Chondrocyte (in vitro differentiated cells): ENCODE measurements around the gene CHSY1. TPM values are rescaled to one million over a fixed set of nuclear protein-coding genes. Genes with fewer than 3 reads are reported as not detected.

Source experiments
- DNase-seq: peaks from one replicate; pipeline ENCODE4 v3.0.0; 2021; ENCODE audit warnings: mixed read lengths, low spot score
- H3K27ac Mint-ChIP-seq: one replicate; pipeline ENCODE4 v1.8.0; 2021; ENCODE audit warnings: mild to moderate bottlenecking, moderate library complexity, mixed read lengths; ENCODE audit not compliant: unreplicated experiment
- H3K27me3 Mint-ChIP-seq: 2 replicates; pipeline ENCODE4 v1.8.0; 2021; ENCODE audit warnings: low read depth, mixed read lengths
- H3K36me3 Mint-ChIP-seq: 2 replicates; pipeline ENCODE4 v1.8.0; 2021; ENCODE audit warnings: low read depth, mixed read lengths
- H3K4me1 Mint-ChIP-seq: 2 replicates; pipeline ENCODE4 v1.8.0; 2021; ENCODE audit warnings: low read depth, mild to moderate bottlenecking, mixed read lengths
- H3K4me3 Mint-ChIP-seq: one replicate; pipeline ENCODE4 v1.8.0; 2021; ENCODE audit warnings: mild to moderate bottlenecking, moderate library complexity, mixed read lengths; ENCODE audit not compliant: unreplicated experiment
- H3K9me3 Mint-ChIP-seq: 2 replicates; pipeline ENCODE4 v1.8.0; 2021; ENCODE audit warnings: low read depth, mixed read lengths
- CTCF ChIP-seq: fragments of 200-600 bp; sonication (generic); IDR thresholded peaks from 2 replicates; pipeline ENCODE4 v1.5.0; 2021; ENCODE audit warnings: antibody characterized with exemption, mild to moderate bottlenecking, moderate library complexity
- total RNA-seq: library from RNA; stranded (reverse); gene quantifications from 3 replicates; pipeline ENCODE4 v1.2.1, GENCODE V29; 2021

The CHSY1 gene
- total RNA-seq, 1 donor from 2014 or later, result 60.9 TPM

GRCh38 chr15:101213570-101213969 lies 38.3 kb downstream of the CHSY1 start:
- no peak for TF ChIP-seq CTCF
- H3K36me3 Mint-ChIP-seq, result peaks cover 2% of the 10 kb centered on the region
- DNase-seq, result no peak
- H3K4me1 Mint-ChIP-seq, result peaks cover 43% of the 10 kb centered on the region
- H3K4me3 Mint-ChIP-seq, result no peak overlapping the region
- no peaks in the 10 kb centered on the region for H3K9me3 Mint-ChIP-seq
- no peak overlapping the region for H3K27ac Mint-ChIP-seq
- H3K27me3 Mint-ChIP-seq, result no peaks in the 10 kb centered on the region

DNA sequence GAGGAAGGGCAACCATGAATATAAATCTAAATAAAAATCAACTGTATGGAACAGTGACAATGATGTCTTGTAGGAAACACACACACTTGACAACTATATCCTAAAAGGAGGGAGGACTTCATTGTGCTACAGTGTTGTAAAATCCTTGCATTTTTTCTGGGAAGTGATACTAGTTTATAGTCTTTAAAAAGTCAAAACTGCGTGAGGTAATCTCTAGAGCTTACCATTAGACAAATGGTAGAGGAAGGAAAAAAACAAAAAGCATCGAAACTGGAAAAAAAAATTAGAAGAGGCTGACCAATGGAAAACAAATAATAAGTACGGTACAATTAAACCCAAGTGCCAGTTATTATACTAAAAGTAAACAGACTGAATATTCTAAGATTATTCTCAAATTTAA lies 38.7 kb downstream of the CHSY1 start:
- no peak for TF ChIP-seq CTCF
- H3K27ac Mint-ChIP-seq, result no peak overlapping the region
- no peak overlapping the region for H3K4me3 Mint-ChIP-seq
- H3K36me3 Mint-ChIP-seq, result peaks cover 2% of the 10 kb centered on the region
- H3K9me3 Mint-ChIP-seq, result no peaks in the 10 kb centered on the region
- peaks cover 43% of the 10 kb centered on the region for H3K4me1 Mint-ChIP-seq
- DNase-seq, result no peak
- H3K27me3 Mint-ChIP-seq, result no peaks in the 10 kb centered on the region

- Mint-ChIP-seq H3K27me3 (no peaks in the 10 kb centered on the region), H3K4me3 (no peak overlapping the region), H3K4me1 (peaks cover 49% of the 10 kb centered on the region), H3K36me3 (peaks cover 2% of the 10 kb centered on the region), H3K9me3 (no peaks in the 10 kb centered on the region), H3K27ac (no peak overlapping the region)
- no peak for DNase-seq
- no peak for TF ChIP-seq CTCF
These were observed 40.0 kb downstream of the CHSY1 start for GRCh38 chr15:101211897-101212296.

DNA sequence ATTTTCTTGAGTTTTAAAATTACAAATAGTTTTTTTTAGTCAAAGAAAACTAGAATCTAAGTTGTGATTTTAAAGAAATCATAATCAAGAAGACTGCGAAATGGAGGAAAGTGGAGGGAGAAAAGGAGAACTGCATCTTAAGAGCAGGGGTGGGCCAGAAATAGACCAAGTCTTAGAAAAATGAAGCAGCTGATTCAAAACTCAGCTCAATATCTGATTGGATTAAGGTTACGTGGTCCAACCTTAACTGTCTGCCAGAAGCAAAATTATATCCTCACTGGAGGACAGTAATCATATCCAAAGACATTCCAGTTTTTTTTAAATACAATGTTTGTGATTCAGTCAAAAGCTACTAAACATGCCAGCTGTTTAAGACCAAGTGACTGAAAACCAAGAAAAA lies 41.4 kb downstream of the CHSY1 start:
- Mint-ChIP-seq H3K4me1 (peaks cover 51% of the 10 kb centered on the region), H3K4me3 (no peak overlapping the region), H3K27me3 (no peaks in the 10 kb centered on the region), H3K27ac (no peak overlapping the region), H3K9me3 (no peaks in the 10 kb centered on the region), H3K36me3 (no peaks in the 10 kb centered on the region)
- TF ChIP-seq CTCF, result no peak
- no peak for DNase-seq

- peaks cover 55% of the 10 kb centered on the region for H3K4me1 Mint-ChIP-seq
- no peaks in the 10 kb centered on the region for H3K9me3 Mint-ChIP-seq
- DNase-seq, result no peak
- H3K36me3 Mint-ChIP-seq, result no peaks in the 10 kb centered on the region
- H3K27me3 Mint-ChIP-seq, result no peaks in the 10 kb centered on the region
- peak overlapping the region; percentile 45 for H3K27ac Mint-ChIP-seq
- no peak overlapping the region for H3K4me3 Mint-ChIP-seq
- TF ChIP-seq CTCF, result no peak
These were observed 41.8 kb downstream of the CHSY1 start for GRCh38 chr15:101210058-101210457.
